Stimulated activated CD8-positive, alpha-beta memory T cell treated with anti-CD3 and anti-CD28 coated beads, Interleukin-12 subunit alpha, Interleukin-12 subunit beta, amount 100 ng/mL, for 24 hours (primary cell): ENCODE results near the gene PSENEN.
A peak's percentile ranks its signal among the peaks of the same experiment; 100 is the strongest.
"Not testable (repeated sequence)": the region's sequence is repeated elsewhere in the genome, so short reads cannot be mapped to it uniquely, and the experiment has no call there.

Source experiments
- DNase-seq: peaks from one replicate; pipeline ENCODE4 v3.0.0-alpha.2; 2020; ENCODE audit errors: extremely low read depth

The PSENEN gene

GRCh38 chr19:35751839-35752745 is 6.6 kb downstream of the PSENEN start:
- DNase-seq: no peak

- no peak for DNase-seq
Observed at GRCh38 chr19:35752746-35753350, 7.4 kb downstream of the PSENEN start.

DNA sequence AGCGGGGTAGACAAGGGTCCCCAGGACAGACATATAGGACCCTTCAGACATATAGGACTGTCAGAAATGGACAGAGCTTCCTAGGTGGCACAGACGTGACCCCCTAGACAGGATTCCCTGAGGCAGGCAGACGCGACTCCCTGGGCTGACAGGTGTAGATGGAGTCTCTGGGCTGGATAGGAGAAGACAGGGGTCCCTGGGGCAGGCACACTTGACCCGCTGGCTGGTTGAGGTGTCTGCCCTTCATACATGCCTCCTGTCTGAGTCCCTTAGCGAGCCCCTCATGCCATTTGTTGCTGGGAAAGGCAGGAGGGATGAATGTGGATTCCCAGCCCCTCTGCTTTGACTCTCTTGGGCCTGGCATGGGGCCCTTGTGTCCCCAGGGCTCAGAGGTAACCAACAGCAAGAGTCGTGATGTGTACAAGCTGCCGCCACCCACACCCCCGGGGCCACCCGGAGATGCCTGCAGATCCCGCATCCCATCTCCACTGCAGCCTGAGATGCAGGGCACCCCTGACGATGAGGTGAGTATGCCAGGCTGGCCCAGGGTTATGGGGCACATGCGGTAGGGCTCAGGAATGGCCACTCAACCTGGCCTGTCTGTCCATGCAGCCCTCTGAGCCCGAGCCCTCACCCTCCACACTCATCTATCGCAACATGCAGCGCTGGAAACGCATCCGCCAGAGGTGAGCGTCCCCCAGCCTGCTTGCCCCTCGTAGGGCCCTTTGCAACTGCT is 8.4 kb downstream of the PSENEN start:
- DNase-seq: no peak

GRCh38 chr19:35754370-35755130 is 9.1 kb downstream of the PSENEN start:
- no peak for DNase-seq

- DNase-seq: no peak
Observed at GRCh38 chr19:35755131-35755549, 9.7 kb downstream of the PSENEN start.

GRCh38 chr19:35755550-35756376 is 10.3 kb downstream of the PSENEN start:
- no peak for DNase-seq

DNA sequence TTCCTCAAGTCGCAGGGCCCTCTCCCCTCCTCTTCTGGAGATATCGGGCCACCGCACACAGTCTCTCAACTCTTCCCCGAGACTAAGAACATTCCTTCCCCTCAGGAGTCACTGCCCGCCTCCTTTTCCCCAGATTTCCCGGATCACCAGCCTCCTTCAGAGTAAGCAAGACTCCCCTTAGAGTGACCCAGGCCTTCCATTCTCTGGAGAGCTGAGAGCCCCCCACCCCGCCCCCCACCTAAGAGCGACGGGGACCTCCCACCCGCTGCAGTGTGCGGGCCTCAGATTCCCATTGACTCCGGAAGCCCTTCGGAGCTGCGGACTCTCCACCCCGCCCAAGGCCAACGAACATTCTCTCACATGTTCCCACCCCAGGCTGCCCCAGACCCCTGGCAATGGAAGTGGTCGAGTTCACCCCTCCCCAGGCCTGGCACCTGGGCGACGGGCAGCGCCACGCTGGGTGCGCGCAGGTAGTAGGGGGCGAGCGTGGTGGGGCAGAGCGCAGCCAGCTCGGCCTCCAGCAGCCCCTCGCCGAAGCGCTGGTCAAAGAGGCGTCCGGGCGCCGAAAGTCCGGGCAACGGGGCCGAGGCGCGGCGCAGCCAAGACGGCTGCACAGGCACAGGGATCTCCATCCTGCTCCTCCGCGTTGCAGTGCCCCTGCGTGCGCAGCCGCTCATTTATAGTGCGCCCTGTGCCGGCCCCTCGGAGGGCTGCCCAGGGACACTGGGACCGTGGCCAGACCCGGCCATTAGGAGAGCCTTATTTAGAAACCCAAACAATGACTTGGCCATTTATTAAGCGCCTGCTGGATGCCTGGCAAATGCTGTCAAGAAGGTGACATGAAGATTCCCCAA is 11.2 kb downstream of the PSENEN start, which contains the start of gene HSPB6:
Gene HSPB6 (minus strand): TSS at position 653 of the 854 bp plus-strand sequence. CDS start 21 bp downstream, at position 632.
- no peak for DNase-seq

DNA sequence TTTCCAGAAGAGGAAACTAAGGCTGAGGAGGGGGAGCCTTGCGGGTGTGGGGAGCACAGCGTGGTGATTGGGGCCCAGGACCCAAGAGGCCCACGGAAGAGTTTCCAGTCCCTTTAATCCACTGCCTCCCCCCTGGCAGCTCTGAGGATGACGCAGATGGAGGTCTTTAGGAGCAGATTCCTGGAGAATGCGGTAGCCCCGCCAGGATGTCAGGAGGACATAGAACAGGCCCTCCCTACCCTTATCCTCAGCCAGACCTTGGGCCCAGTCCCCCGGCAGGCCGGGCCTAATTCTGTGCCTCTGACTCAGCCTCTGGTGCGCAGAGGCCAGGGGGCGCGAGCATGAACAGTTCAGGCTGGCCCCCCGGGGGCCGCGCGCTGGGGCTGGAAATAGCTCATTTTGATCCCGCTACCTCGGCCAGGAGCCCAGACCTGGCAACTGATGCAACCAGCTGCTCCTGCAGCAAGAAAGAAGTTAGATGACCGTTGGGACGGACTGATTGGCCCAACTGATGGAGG is 11.8 kb downstream of the PSENEN start:
- DNase-seq: no peak

- peak; percentile 95 for DNase-seq
Observed at GRCh38 chr19:35757749-35758608, 12.5 kb downstream of the PSENEN start, which contains the start of gene PROSER3. Gene PROSER3, plus strand, starts transcription at chr19:35758176. Its CDS starts 40 bp downstream, at chr19:35758216.

GRCh38 chr19:35759697-35760096 is 14.2 kb downstream of the PSENEN start:
- no peak for DNase-seq

- DNase-seq: no peak
Observed at GRCh38 chr19:35760711-35761349, 15.4 kb downstream of the PSENEN start.

- no peak for DNase-seq
Observed at GRCh38 chr19:35764432-35765315, 19.2 kb downstream of the PSENEN start.

DNA sequence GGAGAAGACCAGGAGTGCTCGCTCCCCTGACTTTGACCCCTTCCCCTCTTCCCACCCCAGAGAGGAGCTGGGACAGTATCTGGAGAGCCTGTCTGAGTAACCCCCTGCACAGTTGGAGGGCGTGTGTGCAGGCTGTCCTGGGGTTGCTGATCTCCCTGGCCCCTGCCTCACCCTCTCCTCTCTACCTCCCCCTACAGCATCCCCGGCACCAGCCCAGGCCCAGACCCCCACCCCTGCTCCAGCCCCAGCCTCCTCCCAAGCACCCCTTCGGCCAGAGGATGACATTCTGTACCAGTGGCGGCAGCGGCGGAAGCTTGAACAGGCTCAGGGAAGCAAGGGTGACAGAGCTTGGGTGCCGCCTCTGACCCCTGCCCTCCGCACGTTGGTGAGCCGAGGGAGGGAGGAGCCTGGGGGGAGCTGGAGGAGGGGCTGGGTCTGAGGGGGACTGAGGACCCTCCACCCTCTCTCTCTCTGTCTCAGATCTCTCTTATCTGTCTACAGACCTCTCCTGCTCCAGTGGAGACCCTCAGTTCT is 21.2 kb downstream of the PSENEN start:
- DNase-seq: no peak

GRCh38 chr19:35767288-35768081 is 22.0 kb downstream of the PSENEN start:
- no peak for DNase-seq

- no peak for DNase-seq
Observed at GRCh38 chr19:35768082-35768421, 22.6 kb downstream of the PSENEN start.

GRCh38 chr19:35772362-35772761 is 26.9 kb downstream of the PSENEN start:
- not testable (repeated sequence) for DNase-seq
